HG03175 (cell line): ENCODE data around the gene NLRP14.

Experiments
- ATAC-seq: cut with Tn5 transposase; IDR thresholded peaks from one replicate; pipeline ENCODE4 v1.9.1; 2021; ENCODE audit warnings: mild to moderate bottlenecking, moderate library complexity; ENCODE audit not compliant: unreplicated experiment

Gene NLRP14

GRCh38 chr11:7020183-7020917 lies at the start of gene NLRP14, which contains the start of gene ZNF214:
Gene NLRP14, plus strand, starts transcription at chr11:7020479. Its CDS starts 18,108 bp downstream, at chr11:7038587.
Gene ZNF214, minus strand, starts transcription at chr11:7020346. Its CDS starts 17,511 bp downstream, at chr11:7002835.
- no peak for ATAC-seq

- ATAC-seq, result no peak
Observed at GRCh38 chr11:6979365-6979764, 40.9 kb upstream of the NLRP14 start.

- ATAC-seq, result no peak
Observed at GRCh38 chr11:6986487-6986886, 33.8 kb upstream of the NLRP14 start.

- no peak for ATAC-seq
Observed at GRCh38 chr11:6988506-6988905, 31.8 kb upstream of the NLRP14 start.

- ATAC-seq, result no peak
Observed at GRCh38 chr11:6991227-6991626, 29.1 kb upstream of the NLRP14 start.

- no peak for ATAC-seq
Observed at GRCh38 chr11:6992026-6992425, 28.3 kb upstream of the NLRP14 start.

GRCh38 chr11:6992457-6993417 lies 27.5 kb upstream of the NLRP14 start:
- no peak for ATAC-seq

GRCh38 chr11:6995703-6996102 lies 24.6 kb upstream of the NLRP14 start:
- ATAC-seq, result no peak

- ATAC-seq, result no peak
Observed at GRCh38 chr11:7004482-7004881, 15.8 kb upstream of the NLRP14 start.

GRCh38 chr11:7014118-7014517 lies 6.2 kb upstream of the NLRP14 start:
- no peak for ATAC-seq

GRCh38 chr11:7016011-7016410 lies 4.3 kb upstream of the NLRP14 start:
- ATAC-seq, result no peak

GRCh38 chr11:7019500-7020182 lies 638 bp upstream of the NLRP14 start:
- ATAC-seq, result no peak

GRCh38 chr11:7021318-7021717 lies 1.0 kb downstream of the NLRP14 start:
- ATAC-seq, result no peak

GRCh38 chr11:7028141-7028540 lies 7.9 kb downstream of the NLRP14 start:
- ATAC-seq, result no peak

- ATAC-seq, result no peak
Observed at GRCh38 chr11:7030836-7031235, 10.6 kb downstream of the NLRP14 start.

GRCh38 chr11:7031471-7031871 lies 11.2 kb downstream of the NLRP14 start:
- ATAC-seq, result no peak

GRCh38 chr11:7032692-7033091 lies 12.4 kb downstream of the NLRP14 start:
- no peak for ATAC-seq

GRCh38 chr11:7034019-7034418 lies 13.7 kb downstream of the NLRP14 start:
- ATAC-seq, result no peak

- no peak for ATAC-seq
Observed at GRCh38 chr11:7046474-7047175, 26.3 kb downstream of the NLRP14 start.

- no peak for ATAC-seq
Observed at GRCh38 chr11:7050191-7050590, 29.9 kb downstream of the NLRP14 start.
